HG02759 (cell line): Measurements from ENCODE around the gene LAMA1.

Source experiments
- ATAC-seq: cut with Tn5 transposase; IDR thresholded peaks from one replicate; pipeline ENCODE4 v1.9.1; 2021; ENCODE audit warnings: mild to moderate bottlenecking, moderate library complexity; ENCODE audit not compliant: unreplicated experiment

Gene LAMA1

GRCh38 chr18:7062811-7063210 lies 54.8 kb downstream of the LAMA1 start:
- ATAC-seq: no peak

- no peak for ATAC-seq
These were observed 55.4 kb downstream of the LAMA1 start for GRCh38 chr18:7062236-7062635.

- ATAC-seq: no peak
These were observed 58.3 kb downstream of the LAMA1 start for GRCh38 chr18:7059276-7059675.

- no peak for ATAC-seq
These were observed 61.6 kb downstream of the LAMA1 start for GRCh38 chr18:7056026-7056425.

GRCh38 chr18:7049951-7050350 lies 67.6 kb downstream of the LAMA1 start:
- no peak for ATAC-seq

- no peak for ATAC-seq
These were observed 69.5 kb downstream of the LAMA1 start for GRCh38 chr18:7048081-7048480.

GRCh38 chr18:7047336-7047735 lies 70.3 kb downstream of the LAMA1 start:
- ATAC-seq: no peak

GRCh38 chr18:7038330-7038851 lies 79.2 kb downstream of the LAMA1 start:
- ATAC-seq: no peak

- ATAC-seq: no peak
These were observed 80.1 kb downstream of the LAMA1 start for GRCh38 chr18:7037470-7037869.

- ATAC-seq: no peak
These were observed 81.8 kb downstream of the LAMA1 start for GRCh38 chr18:7035807-7036206.

- no peak for ATAC-seq
These were observed 82.7 kb downstream of the LAMA1 start for GRCh38 chr18:7034924-7035323.

GRCh38 chr18:7032537-7032936 lies 85.1 kb downstream of the LAMA1 start:
- ATAC-seq: no peak

- no peak for ATAC-seq
These were observed 89.0 kb downstream of the LAMA1 start for GRCh38 chr18:7028625-7029024.

- ATAC-seq: no peak
These were observed 92.4 kb downstream of the LAMA1 start for GRCh38 chr18:7025194-7025593.

GRCh38 chr18:7023581-7023980 lies 94.0 kb downstream of the LAMA1 start:
- no peak for ATAC-seq

- ATAC-seq: no peak
These were observed 94.5 kb downstream of the LAMA1 start for GRCh38 chr18:7023063-7023580.

GRCh38 chr18:7021994-7022840 lies 95.4 kb downstream of the LAMA1 start:
- no peak for ATAC-seq

GRCh38 chr18:7020995-7021777 lies 96.4 kb downstream of the LAMA1 start:
- ATAC-seq: no peak

GRCh38 chr18:7017013-7017412 lies 100.6 kb downstream of the LAMA1 start:
- ATAC-seq: no peak

GRCh38 chr18:7011142-7011541 lies 106.5 kb downstream of the LAMA1 start:
- ATAC-seq: no peak

- ATAC-seq: no peak
These were observed 113.6 kb downstream of the LAMA1 start for GRCh38 chr18:7004009-7004408.

- no peak for ATAC-seq
These were observed 115.5 kb downstream of the LAMA1 start for GRCh38 chr18:7002107-7002506.
